SK-N-SH (cell line): ENCODE measurements around the gene BCAR3.

Experiments
- CTCF ChIP-seq: fragments of 200-600 bp; sonication (generic); IDR thresholded peaks from 2 replicates; pipeline ENCODE4 v1.6.1; 2017; ENCODE audit warnings: antibody characterized with exemption, mild to moderate bottlenecking, moderate library complexity
- GATA2 ChIP-seq: sonication (generic); formaldehyde crosslinking; IDR thresholded peaks from 2 replicates; pipeline ENCODE4 v1.5.0; 2020; ENCODE audit warnings: mild to moderate bottlenecking, missing genetic modification reagents
- POLR2AphosphoS5 ChIP-seq: IDR thresholded peaks from 2 replicates; pipeline ENCODE4 v1.6.1; 2012; ENCODE audit warnings: low read depth, low read length
- RAD21 ChIP-seq: IDR thresholded peaks from 2 replicates; pipeline ENCODE4 v1.6.1; 2012; ENCODE audit warnings: mild to moderate bottlenecking, low read length
- RFX5 ChIP-seq: IDR thresholded peaks from 2 replicates; pipeline ENCODE4 v1.6.1; 2012; ENCODE audit warnings: mild to moderate bottlenecking, improper control_type of control experiment, low read length
- YY1 ChIP-seq: IDR thresholded peaks from 2 replicates; pipeline ENCODE4 v1.4.0; 2012; ENCODE audit warnings: low read depth, mild to moderate bottlenecking

- no peak for TF ChIP-seq RAD21
- TF ChIP-seq RFX5: no peak
- TF ChIP-seq CTCF: no peak
- no peak for TF ChIP-seq POLR2AphosphoS5
- no peak for TF ChIP-seq YY1
- TF ChIP-seq GATA2 (CRISPR knock-in tag): no peak
Measured at GRCh38 chr1:93678946-93679480, 2.6 kb downstream of the BCAR3 start.
